Right forelimb (tissue), 1 donor: ENCODE measurements around the gene DCP1A.

Source experiments
- DNase-seq: peaks from one replicate; pipeline ENCODE4 v3.0.0-alpha.2; 2018

DCP1A gene

DNA sequence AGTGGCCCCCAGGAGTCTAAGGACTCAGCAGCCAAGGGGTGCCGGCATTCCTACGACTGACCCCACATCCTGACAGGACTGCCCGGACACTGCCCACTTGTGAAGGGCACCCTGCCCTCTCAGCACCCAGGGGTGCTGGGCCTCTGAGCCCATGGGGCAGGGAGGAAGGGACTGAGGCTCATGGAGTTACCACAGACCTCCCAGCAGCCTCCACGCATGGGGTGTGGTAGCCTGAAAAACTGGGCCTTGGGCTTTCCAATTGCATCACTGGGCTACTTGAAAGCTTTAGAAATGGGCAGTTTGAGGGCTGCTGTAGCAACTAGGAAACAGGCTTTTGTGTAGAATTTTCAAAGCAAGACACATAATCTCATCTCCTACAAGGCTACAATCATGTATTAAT is 104.7 kb downstream of the DCP1A start:
- no peak for DNase-seq

DNA sequence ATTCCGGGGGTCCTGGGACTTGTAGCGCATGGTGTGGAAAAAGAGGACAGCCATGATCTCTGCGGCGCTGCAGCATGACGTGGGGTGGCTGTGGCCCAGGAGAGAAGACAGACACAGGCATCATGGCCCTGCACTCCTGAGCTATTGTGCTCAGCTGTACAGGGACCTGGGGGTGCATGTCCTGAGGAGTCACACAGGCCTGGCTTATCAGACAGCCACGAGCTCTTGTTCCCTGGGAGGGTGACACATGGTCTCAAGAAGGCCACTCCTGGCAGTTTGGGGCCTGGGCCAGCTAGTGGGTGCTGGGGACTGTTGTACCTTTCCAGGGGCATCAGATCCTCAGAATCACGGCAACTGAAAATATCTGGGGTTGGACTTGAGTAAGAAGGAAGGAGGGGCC is 105.2 kb downstream of the DCP1A start:
- DNase-seq: no peak

DNA sequence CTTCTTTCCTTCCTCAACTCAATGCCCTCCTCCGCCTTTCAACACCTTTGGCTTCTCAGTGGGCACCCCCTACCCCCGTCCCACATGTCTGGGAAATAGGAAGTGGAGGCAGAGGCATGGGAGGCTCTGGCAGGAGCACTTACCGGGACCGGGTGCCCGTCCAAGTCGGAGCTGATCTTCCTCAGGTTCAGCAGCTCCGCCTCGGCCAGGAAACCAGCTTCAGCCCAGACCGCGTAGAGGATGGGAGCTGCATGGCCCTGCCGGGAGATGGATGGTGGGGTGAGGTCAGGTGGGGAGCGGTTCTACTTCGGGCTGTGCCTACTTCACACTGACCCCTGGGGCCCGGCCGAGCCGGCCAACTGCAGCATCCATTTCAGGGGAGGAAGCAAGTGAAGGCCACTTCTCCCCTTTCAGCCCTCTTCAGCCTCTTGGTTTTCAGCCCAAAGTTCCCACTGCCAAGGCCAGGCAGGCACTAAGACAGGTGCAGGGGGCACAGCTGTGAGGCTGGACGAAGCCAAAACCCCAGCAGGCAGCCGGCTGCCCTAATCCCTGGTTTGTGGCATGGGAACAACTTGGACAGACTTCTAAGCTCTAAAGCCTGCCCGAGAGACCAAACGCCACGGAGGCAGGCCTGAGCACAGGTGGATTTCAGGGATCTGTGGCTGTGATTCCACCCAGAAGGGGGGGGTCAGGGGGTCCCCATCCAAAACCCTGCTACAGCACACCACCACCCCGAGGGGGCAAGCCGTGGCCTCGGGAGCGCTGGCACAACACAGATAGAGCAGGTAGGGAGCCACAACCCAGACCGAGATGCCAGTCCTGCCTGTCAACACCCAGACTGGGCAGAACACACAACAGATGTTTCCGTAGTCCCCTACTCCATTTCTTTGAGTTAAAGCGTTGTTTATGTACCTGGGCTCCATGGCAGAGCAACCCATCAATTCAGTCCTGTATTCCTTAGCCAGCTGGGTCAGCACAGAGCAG is 106.1 kb downstream of the DCP1A start:
- DNase-seq: no peak

DNA sequence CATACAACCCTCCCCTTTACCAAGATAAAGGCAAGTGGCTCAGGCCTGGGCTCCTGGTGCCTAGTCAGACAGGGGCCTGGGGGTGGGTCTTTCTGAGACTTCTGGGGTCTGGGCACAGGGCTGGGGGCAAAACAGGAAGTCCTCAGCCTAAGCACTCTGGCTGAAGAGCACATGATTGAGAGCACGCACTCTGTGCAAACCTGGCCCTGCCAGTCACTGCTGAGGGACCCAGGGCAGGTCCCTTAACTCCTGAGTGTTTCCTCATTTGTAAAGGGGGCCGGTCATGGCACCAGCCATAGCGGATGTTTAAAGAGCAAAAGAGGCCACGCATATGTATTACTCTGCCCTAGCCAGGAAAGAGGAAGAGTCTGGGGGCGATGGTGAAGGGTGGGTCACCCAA is 107.5 kb downstream of the DCP1A start:
- no peak for DNase-seq

DNA sequence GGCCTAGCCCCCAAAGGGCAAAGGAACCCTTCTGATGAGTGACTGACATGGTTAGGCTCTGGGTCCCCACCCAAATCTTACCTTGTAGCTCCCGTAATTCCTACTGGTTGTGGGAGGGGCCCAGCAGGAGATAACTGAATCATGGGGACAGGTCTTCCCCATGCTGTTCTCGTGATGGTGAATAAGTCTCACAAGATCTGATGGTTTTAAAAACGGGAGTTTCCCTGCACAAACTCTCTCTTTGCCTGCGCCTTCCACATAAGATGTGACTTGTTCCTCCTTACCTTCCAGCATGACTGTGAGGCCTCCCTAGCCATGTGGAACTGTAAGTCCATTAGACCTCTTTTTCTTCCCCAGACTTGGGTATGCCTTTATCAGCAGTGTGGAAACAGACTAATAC is 108.5 kb downstream of the DCP1A start:
- no peak for DNase-seq

DNA sequence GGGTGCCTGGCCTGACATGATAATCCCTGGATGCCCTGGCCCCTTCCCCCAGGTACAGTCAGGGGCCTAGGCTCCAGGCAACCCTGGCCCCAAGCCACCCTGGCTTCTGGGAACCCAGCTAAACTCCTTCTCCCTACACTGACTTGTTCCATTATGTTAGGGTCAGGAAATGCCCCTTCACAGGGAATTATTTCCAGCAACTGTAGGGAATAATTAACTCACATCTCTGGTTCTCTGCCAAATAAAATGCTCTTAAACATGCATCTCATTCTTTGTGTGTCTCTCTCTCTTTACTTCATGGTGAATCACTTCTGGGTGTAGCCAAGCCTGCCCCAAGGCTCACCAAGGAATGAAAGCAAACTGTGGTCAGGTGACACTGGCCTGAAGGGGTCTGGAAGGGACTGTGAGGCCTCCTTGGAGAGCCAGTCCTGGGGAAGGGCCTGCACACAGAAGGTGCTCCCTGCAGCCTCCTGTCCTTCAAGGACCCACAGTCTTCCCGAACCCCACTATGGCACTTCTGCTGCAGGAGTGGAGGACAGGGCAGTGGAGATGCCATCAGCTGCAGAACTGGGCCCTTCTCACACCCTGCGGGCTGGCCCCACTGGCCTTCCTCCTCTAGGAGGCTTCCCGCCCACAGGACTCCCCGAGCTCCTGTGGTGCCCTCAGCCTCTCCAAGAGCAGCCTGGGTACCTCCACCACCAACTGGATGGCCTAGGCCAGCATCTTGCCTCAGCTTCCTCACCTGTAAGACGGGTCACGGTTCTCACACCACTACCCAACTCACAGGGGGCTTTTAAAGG is 109.1 kb downstream of the DCP1A start:
- DNase-seq: no peak

DNA sequence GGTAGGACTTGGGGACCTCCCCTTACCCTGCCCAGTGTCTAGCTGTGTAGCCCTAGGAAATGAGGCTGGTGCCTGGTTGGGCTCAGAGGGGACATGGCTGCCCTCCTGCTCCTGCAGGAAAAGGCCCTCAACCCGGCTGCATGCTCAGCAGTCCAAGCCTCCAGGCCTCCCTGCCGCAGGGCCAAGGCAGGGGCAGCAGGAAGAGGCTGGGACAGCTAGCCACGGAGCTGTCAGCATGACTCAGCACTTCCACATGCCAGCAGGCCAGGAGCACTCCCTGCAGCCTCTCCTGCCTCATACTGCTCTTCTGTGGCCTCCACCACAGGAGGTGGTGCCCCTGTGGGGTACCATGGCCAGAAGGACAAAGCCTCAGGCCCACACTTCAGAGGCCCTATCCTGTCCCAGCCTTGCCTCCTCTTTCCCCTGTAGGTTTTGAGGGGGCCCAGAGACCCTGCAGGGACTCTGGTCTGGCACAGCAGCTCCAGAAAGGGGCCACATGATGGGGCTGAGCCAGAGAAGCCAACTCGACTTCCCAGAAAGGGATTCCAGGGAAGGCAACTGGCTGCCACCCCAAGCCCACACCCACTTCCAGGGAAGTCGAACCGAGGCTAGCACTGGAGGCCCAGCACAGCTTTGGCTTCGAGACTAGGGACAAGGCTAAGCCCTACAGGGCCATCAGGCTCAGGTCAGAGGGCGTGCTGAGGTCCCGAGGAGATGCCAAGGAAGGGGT is 111.1 kb downstream of the DCP1A start:
- no peak for DNase-seq

DNA sequence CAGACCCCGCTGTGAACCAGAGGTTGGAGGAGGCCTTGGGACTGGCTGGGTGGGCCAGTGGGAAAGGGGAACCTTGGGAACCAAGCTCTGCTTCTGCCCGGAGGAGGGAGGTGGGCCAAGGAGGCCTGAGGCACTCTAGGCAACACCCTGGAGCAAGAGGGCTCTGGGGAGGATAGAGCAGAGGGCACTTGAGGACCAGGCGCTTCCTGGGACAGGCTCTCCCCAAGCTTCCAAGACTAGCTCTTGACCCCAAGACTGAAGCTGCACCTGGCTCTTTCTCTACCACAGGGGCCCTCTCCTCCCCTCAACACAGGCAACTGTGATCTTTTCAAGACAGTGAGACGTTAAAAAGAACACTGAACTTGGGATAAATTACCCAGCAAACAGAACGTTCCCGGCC is 111.8 kb downstream of the DCP1A start:
- no peak for DNase-seq

DNA sequence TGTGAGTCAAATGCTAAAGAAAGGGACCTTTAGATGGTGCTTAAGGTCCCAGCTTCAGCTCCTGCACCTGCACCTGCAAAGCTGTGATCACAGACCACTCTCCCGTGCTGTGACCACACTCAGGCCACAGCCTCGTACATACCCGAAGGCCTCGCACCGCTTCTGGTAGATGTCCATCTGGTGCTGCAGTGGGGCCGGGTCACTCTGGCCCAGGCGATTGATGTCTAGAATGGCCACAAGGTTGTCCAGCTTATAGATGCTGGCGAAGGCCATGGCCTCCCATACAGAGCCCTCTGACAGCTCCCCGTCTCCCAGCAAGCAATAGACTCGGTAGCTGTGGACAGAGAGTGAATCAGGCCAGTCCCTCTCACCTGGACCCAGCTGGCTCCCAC is 112.5 kb downstream of the DCP1A start:
- no peak for DNase-seq

DNA sequence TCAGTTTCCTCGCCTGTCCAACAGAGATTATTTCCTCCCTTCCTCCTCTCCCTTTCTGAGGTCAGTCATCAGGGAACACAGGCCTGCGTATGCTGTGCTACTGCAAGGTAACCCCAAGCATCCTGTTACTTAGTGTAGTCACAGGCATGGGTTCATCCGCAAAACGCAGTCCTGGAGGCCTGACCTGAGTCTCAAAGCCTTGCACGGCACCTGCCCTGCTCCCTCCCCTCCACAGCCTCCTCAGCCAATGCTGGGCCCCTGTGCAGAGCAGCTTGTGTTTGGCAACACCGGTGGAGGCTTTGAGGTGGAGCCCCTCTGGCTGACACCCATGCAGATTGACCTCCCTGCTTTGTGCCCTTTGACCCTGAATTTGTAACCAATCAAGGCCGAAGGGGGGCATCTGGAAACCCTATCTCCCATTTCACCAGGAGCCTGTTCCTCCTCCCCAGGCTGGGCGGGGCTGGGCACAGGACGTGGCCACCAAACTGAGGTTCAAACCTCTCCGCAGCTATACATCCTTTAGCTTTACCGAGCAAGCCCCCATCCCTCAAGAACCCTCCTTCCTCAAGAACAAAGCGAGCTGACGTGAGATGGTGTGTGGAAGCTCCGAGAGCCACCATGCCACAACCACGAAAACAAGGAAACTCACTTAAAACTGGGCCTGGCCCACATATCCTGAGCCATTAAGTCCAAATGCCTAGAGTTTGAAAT is 113.1 kb downstream of the DCP1A start:
- DNase-seq: no peak
